ENCODE results near the gene UBE2O. TPM values are rescaled to one million over a fixed set of nuclear protein-coding genes. Genes with fewer than 3 reads are reported as not detected.

Gene UBE2O
- total RNA-seq, 2 experiments from 2014 or later = 43.4 to 79.6 TPM

- CTCF ChIA-PET (ENCODE audit: unreplicated experiment) = interaction anchor here (0.6 to 1.3 kb wide), 3 partner anchors 9 to 635 kb away, joined by 3 to 5 read pairs (median 3); partner anchors contain the start of gene WBP2
- no peak overlapping the region for H3K4me2 ChIP-seq (ENCODE audit: low read length)
These were observed 37.3 kb upstream of the UBE2O start for GRCh38 chr17:76490112-76490710.

GRCh38 chr17:76487451-76488192 lies 34.7 kb upstream of the UBE2O start:
- POLR2A ChIA-PET = interaction anchor here (0.7 kb wide), 2 partner anchors 9 to 47 kb away, joined by 3 to 4 read pairs; no protein-coding TSS in a partner anchor
- BruUV-seq (replicated peaks) = no TSS peak
- H3K27ac ChIP-seq (ENCODE audit: low read depth, low read length, poor library complexity, severe bottlenecking) = peak overlapping the region; percentile 0

More at GRCh38 chr17:76490112-76490710, 37.3 kb upstream of the UBE2O start:
- POLR2A ChIA-PET = interaction anchor here (1.5 to 6.3 kb wide), 2 partner anchors 8 to 9 kb away, joined by 9 to 50 read pairs; no protein-coding TSS in a partner anchor
- intact Hi-C loops (cut with micrococcal nuclease; ENCODE audit: unreplicated experiment) = loop anchor here (10.0 kb wide), 2 partner anchors 225 to 955 kb away; partner anchors contain the start of gene UBALD2
- no TSS peak for BruUV-seq (replicated peaks)
- H3K79me2 ChIP-seq (ENCODE audit: insufficient read depth, low read depth, low read length) = no peaks in the 10 kb centered on the region; the same call in 1 of the 2 replicates
- H3K27ac ChIP-seq (ENCODE audit: low read depth, low read length, poor library complexity, severe bottlenecking) = peak overlapping the region; percentile 83
- H2AFZ ChIP-seq (ENCODE audit: low read length) = no peak overlapping the region
- H3K4me1 ChIP-seq (ENCODE audit: insufficient read depth, low read length, poor library complexity, severe bottlenecking) = peaks cover 75% of the 10 kb centered on the region
- H3K9me3 ChIP-seq (ENCODE audit: low read length) = no peaks in the 10 kb centered on the region
- H4K20me1 ChIP-seq (ENCODE audit: insufficient read depth, low read length) = no peaks in the 10 kb centered on the region
- DNase-seq (ENCODE audit: low spot score) = no peak
- no peak for TF ChIP-seq CTCF (conservative IDR thresholded peaks at IDR 0.05; ENCODE audit: low read length)
- TF ChIP-seq EZH2phosphoT487 (IDR thresholded peaks at IDR 0.05; ENCODE audit: borderline replicate concordance, low read depth, low read length) = no peak
- H3K9me2 ChIP-seq (ENCODE audit: insufficient read depth, low read length) = no peaks in the 10 kb centered on the region
- peaks cover 12% of the 10 kb centered on the region for H3K36me3 ChIP-seq (ENCODE audit: insufficient read depth, low read length)
- H3K4me3 ChIP-seq (ENCODE audit: low read depth, low read length, poor library complexity, severe bottlenecking) = no peak overlapping the region

More at GRCh38 chr17:76487451-76488192, 34.7 kb upstream of the UBE2O start:
- peaks cover 18% of the 10 kb centered on the region for H3K36me3 ChIP-seq (ENCODE audit: insufficient read depth, low read length)
- H3K4me3 ChIP-seq (ENCODE audit: low read depth, low read length, poor library complexity, severe bottlenecking) = no peak overlapping the region
- no peak for DNase-seq (ENCODE audit: low spot score)
- H4K20me1 ChIP-seq (ENCODE audit: insufficient read depth, low read length) = no peaks in the 10 kb centered on the region
- no peaks in the 10 kb centered on the region for H3K79me2 ChIP-seq (ENCODE audit: insufficient read depth, low read depth, low read length)
- intact Hi-C loops (cut with micrococcal nuclease; ENCODE audit: unreplicated experiment) = loop anchor here (5.0 kb wide), 1 partner anchor 1645 kb away; the partner anchor contains the start of gene TMC8
- no peaks in the 10 kb centered on the region for H3K9me2 ChIP-seq (ENCODE audit: insufficient read depth, low read length)
- CTCF ChIA-PET (ENCODE audit: unreplicated experiment) = no interaction called here
- peaks cover 75% of the 10 kb centered on the region for H3K4me1 ChIP-seq (ENCODE audit: insufficient read depth, low read length, poor library complexity, severe bottlenecking)
- H3K9me3 ChIP-seq (ENCODE audit: low read length) = no peaks in the 10 kb centered on the region
- TF ChIP-seq CTCF (conservative IDR thresholded peaks at IDR 0.05; ENCODE audit: low read length) (no peak), EZH2phosphoT487 (IDR thresholded peaks at IDR 0.05; ENCODE audit: borderline replicate concordance, low read depth, low read length) (no peak)
- no peak overlapping the region for H2AFZ ChIP-seq (ENCODE audit: low read length)
- H3K4me2 ChIP-seq (ENCODE audit: low read length) = no peak overlapping the region
